GM15510 (cell line): ENCODE measurements around the gene CMTR2.

ENCODE experiments used
- POLR2A ChIP-seq: IDR thresholded peaks from 3 replicates; pipeline ENCODE4 v1.6.1; 2011; ENCODE audit warnings: borderline replicate concordance; ENCODE audit not compliant: insufficient read length; ENCODE audit errors: extremely low read depth

CMTR2 gene, protein sequence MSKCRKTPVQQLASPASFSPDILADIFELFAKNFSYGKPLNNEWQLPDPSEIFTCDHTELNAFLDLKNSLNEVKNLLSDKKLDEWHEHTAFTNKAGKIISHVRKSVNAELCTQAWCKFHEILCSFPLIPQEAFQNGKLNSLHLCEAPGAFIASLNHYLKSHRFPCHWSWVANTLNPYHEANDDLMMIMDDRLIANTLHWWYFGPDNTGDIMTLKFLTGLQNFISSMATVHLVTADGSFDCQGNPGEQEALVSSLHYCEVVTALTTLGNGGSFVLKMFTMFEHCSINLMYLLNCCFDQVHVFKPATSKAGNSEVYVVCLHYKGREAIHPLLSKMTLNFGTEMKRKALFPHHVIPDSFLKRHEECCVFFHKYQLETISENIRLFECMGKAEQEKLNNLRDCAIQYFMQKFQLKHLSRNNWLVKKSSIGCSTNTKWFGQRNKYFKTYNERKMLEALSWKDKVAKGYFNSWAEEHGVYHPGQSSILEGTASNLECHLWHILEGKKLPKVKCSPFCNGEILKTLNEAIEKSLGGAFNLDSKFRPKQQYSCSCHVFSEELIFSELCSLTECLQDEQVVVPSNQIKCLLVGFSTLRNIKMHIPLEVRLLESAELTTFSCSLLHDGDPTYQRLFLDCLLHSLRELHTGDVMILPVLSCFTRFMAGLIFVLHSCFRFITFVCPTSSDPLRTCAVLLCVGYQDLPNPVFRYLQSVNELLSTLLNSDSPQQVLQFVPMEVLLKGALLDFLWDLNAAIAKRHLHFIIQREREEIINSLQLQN

DNA sequence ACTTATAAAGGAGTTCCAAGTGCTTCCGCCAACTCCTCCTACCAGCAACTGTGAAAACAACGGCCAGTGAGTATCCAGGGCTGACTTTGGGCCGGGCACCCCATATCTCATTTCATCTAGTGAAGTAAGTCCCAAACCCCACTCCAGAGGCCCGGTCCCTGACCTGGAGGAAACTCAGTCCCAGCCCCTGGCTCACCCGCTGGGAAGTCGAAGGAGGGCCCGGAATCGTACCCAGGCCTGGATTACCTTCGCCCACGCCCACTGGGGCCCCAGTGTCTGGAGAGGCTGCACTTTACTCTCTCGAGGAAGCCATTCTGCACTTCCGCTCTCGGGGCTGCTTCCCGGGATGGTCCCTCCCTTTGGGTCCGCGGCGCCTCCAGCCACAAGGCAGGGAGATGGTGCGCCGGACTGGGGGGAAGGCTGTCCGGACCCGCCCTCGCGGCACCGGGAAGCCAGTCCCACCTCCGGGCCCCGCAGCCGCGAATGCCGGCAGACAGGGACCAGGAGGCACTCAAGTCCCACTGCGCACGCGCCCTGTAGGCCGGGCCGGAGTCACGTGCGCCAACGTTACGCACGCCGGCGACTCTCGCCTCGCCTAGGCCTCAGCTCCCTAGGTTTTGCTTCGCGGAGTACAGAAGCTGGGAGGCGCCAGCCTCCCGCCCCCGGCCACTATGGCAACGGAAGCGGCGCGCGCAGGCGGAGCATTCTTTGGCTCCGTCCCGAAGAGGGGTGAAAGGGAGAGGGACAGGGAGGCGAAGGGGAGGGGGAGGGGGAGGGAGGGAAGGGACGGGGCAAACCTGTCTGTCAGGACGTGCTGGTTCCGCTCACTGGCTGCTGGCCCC is at the start of gene CMTR2:
CMTR2 (minus strand) TSS at position 513 of the 842 bp plus-strand sequence. CDS start 3,482 bp downstream, outside the sequence.
- TF ChIP-seq POLR2A, result peak; percentile 96

DNA sequence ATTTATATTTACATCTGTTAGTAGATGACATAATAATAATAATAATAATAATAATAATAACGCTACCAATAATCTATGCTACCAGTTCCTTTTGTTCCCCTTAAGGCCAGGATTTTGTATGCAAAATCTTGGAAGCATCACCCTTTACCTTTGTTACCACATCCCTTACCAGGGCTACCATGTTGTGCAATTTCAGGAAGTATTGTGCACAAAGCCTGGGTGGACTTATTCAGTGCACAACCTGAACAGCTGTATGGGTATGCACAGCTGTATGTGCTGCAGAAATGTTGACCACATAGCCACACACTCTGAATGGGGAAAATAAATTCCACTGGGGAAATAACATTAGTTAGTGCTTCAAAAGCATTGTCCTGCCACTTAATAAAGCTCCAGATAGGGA is 49.4 kb upstream of the CMTR2 start:
- no peak for TF ChIP-seq POLR2A

DNA sequence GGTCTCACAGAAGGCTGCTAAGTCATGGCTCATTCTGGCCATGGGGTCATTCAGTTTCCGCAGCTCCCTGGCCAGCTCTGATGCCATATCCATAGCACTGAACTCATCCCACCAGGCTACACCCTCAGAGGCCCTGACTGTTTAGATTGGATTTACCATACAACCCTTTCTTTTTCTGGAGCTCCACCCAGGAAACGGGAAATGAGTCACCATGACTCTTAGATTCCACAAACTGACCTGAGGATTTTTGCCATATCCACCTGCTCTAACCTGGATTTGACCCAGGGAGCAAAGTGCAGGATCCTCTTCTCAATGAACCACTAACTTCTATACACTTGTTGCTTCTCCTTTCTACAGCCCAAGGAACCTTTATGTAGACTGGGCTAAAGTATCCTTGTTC is 49.0 kb upstream of the CMTR2 start:
- TF ChIP-seq POLR2A, result no peak

DNA sequence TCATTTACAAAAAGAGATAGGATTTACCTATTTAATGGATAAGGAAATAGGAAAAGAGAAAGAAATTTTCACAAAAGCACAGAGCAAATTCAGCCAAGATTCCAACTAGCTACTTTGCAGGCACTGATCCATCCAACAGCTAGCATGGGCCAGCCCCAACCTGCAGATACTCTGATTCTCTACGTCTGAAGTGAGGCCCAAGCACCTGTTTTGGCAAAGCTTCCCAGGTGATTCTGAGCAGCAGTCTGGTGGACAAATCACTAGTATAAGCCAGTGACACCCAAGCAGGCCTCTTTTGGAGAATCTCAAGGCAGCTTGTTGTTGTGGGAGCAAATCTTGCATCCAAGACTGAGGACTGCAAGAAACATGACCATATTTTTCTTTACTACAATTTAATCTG is 48.4 kb upstream of the CMTR2 start:
- TF ChIP-seq POLR2A, result no peak

DNA sequence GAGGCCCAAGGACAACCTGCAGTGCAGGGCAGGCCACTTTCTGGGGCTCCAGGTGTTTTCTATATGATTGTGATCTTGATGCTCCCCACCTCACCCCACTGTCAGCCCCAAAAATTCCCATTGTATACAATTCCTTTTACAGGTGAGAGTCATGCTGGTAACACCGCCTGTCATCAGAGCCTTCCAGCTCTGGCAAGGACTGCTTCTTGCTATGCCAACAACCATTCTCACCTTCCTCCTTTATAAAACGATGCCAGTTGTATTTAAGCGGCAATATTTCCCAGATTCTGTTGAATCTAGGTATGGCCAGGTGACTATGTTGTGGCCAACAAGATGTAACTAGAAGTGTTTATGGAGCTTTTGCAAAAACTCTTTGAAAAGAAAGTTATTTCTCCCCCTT is 38.9 kb upstream of the CMTR2 start:
- no peak for TF ChIP-seq POLR2A

DNA sequence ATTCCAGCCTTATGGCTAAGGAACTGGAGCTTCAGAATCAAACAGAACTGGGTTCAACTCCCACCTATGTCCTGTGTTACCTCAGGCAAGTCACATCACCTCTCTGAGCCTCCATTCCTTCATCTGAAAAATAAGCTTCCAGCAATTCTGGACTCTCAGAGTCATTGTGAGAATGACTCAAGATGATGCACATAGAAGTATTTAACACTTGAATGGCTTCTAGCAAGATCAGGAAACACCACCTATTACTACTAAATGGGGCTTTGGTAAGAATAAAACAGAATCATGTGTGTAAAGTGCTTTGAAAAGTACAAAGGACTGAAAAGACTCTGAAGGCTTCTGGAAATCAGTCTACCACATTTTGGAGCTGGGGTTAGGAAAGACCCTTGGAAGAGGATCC is 38.5 kb upstream of the CMTR2 start:
- no peak for TF ChIP-seq POLR2A

DNA sequence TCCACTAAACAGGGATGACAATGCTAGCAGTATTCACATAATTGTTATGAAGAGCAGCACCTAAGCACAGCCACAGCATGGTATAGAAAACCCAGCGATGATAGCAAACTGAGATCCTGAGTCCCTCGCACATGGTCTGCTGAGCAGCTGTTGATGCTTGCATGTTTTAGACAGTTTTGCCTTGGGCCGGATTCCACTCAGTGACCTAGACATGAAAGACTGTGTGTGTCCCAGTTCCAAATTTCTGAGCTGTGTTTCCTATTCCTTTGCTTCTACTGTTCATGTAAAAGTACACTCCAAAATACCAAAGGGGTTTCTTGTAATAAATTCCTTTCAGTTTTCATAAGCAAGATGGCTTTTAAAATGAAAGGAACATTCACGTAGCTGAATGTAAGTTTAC is 30.8 kb upstream of the CMTR2 start:
- TF ChIP-seq POLR2A, result no peak

DNA sequence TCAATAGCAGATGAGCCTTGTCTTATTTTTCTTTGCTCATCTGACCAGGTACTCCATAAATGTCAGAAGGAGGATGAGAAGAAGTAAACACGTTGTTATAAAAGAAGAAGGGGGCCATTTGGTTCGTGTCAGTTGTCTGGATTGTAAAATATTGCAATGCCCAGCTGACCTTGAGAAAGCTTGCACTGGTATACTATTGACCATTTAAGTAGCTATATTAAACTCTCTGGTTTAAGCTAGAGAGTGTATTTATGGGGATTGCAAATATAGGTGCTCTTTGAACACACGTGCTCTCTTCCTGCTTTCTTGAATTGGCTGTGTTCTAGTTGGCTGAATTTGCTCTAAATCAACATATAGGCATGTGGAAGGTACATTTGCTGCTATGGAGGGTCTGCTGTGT is 26.1 kb upstream of the CMTR2 start:
- TF ChIP-seq POLR2A, result no peak

DNA sequence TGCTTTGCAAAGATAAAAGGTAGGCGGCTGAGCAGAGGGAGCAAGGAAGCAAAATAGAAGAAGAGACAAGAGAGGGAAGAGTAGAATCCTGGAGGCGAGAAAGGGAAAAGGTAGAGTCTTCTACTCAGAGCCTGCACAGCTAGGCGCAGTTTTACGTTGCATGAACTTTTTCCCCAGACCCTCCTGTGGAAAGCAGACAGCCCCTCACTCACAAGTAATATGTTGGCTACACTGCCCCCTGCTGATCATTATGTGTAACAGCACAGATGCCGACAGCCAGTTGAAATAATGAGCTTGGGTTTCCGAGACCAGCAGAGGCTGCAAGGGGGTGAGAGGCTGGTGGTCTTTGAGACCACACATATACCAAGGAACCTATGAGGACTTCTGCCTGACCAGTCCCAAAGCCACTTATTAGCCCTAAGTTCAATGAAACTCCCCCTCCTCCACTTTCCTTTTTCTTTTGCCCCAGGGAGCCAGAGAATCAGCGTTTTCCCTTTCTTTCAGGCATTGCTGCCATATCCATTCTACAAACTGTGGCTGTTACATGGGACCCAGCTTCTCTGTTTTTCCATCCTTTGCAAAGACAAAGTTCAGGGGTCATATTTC is 22.5 kb upstream of the CMTR2 start:
- no peak for TF ChIP-seq POLR2A

DNA sequence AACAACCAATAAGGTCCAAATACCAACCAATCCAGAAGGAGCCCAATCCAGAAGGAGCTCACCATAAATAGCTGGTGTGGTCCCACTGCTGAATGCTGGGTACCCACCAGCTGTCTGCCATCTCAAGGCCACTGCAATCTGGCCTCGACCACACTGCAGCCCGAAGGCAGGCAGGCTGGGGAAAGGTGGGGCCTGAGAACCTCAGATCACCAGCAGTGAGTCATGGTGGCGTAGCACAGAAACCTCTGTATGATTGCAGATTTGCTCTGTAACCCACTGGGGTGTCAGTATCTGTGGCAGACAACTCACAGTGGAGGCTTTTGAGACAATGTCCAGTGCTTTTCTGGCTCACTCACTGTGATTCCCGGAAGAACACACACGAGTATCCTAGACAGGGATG is 14.7 kb upstream of the CMTR2 start:
- TF ChIP-seq POLR2A, result no peak

DNA sequence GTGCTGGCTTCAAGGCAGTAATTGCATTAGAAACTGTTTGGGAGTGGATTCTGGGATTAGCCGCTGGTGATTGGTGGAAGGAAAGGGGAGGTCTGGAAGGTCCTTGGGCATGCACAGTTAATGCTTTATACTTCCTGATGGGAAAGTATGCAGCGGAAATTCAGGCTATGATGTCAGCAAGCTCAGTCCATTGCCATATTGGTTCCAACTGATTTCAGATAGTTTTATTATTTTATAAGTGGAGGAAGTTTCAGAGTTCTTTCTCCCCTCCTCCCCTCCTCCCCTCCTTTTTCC is 8.1 kb upstream of the CMTR2 start:
- no peak for TF ChIP-seq POLR2A

DNA sequence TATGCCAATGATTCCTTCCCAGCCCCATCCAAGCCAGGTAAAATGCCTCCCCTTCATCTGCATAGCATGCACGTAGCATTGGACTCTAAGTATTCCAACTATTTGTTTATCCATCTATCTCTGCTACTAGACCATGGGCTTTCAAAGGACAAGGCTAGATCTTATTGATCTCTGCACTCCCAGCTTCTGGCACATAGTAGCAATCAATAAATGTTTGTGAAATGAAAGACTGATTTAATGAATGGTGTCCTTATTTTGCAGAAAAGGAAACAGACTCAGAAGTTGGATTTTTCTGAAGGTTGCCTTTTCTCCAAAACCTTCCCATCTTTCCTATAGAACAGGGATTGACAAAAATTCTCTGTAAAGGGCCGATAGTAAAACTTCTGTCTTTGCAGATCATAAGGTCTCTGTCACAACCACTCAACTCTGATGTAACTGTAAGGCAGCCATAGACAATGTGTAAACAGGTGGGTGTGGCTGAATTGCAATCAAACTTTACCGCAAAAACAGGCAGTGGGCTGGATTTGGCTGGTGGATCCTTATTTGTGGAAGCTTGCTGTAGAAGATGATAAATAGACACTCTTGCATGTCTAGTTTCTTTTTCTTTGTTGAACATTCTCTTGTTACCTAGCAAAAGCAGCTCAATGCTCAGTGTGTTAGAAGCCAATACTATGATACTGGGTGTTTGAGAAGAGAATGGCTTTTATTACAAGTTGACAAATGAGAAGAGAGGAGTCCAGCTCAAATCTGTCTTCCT is 7.6 kb upstream of the CMTR2 start:
- TF ChIP-seq POLR2A, result no peak

DNA sequence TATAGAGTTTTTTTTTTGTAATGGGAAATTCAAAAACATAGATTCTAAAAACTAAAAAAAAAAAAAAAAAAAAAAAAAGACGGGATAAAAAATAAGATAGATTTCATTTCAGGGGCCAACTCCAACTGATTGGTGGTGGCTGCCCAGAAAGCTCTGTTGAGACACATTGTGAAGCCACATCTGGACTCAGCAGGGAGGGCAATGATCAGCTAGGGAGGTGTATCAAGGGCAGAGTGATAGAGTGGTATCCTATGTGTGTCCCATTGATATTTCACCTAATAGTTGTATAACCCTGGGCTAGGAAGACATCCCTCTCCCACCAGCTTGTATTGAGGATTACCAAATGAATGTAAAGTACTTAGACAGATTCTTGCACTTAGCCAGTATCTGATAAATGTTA is 6.7 kb upstream of the CMTR2 start:
- TF ChIP-seq POLR2A, result no peak

DNA sequence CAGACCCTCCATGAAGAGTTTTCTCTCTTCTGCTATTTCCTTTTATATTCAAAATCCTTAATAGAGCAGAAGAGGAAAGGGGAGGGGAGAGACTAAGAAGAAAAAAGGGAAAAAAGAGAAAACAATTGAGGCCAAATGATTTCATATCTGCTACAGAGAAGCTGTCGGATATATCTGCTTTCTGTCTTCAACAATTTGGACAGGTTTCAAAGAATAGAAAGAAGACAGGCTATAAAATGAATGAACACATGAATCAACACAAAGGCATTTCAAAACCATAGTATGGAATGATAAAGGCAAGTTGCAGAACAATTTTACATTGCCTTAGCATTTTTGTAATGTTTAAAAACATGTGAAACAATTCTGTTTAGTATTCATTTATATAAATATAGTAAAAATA is 4.7 kb upstream of the CMTR2 start:
- TF ChIP-seq POLR2A, result no peak
